ENCODE results near the gene FARP1.

The FARP1 gene

GRCh38 chr13:98423417-98423816, 280.5 kb downstream of the FARP1 start:
- no peak for TF ChIP-seq FOXP2 (optimal IDR thresholded peaks at IDR 0.05; ENCODE audit: borderline replicate concordance, extremely low read depth, extremely low read length, insufficient read depth)
- no peak for TF ChIP-seq POLR2AphosphoS5 (IDR thresholded peaks at IDR 0.05; ENCODE audit: low read depth, low read length)
- TF ChIP-seq TAF1 (IDR thresholded peaks at IDR 0.05; ENCODE audit: borderline replicate concordance, insufficient read depth, low read length) = no peak
- no peak for TF ChIP-seq REST (IDR thresholded peaks at IDR 0.05; ENCODE audit: insufficient read depth in 1 of 2, low read depth in 2 of 2, low read length in 2 of 2)
- TF ChIP-seq SIN3A (IDR thresholded peaks at IDR 0.05; ENCODE audit: borderline replicate concordance, insufficient read depth, low read length) = no peak

- TF ChIP-seq TAF1 (IDR thresholded peaks at IDR 0.05; ENCODE audit: borderline replicate concordance, insufficient read depth, low read length) (no peak), SIN3A (IDR thresholded peaks at IDR 0.05; ENCODE audit: borderline replicate concordance, insufficient read depth, low read length) (no peak), FOXP2 (optimal IDR thresholded peaks at IDR 0.05; ENCODE audit: borderline replicate concordance, extremely low read depth, extremely low read length, insufficient read depth) (no peak), POLR2AphosphoS5 (IDR thresholded peaks at IDR 0.05; ENCODE audit: low read depth, low read length) (no peak), REST (IDR thresholded peaks at IDR 0.05; ENCODE audit: insufficient read depth in 1 of 2, low read depth in 2 of 2, low read length in 2 of 2) (no peak)
Measured at GRCh38 chr13:98427331-98427995, 284.6 kb downstream of the FARP1 start.

- TF ChIP-seq FOXP2 (optimal IDR thresholded peaks at IDR 0.05; ENCODE audit: borderline replicate concordance, extremely low read depth, extremely low read length, insufficient read depth) (no peak), TAF1 (IDR thresholded peaks at IDR 0.05; ENCODE audit: borderline replicate concordance, insufficient read depth, low read length) (no peak), REST (IDR thresholded peaks at IDR 0.05; ENCODE audit: insufficient read depth in 1 of 2, low read depth in 2 of 2, low read length in 2 of 2) (no peak), SIN3A (IDR thresholded peaks at IDR 0.05; ENCODE audit: borderline replicate concordance, insufficient read depth, low read length) (no peak)
Measured at GRCh38 chr13:98428256-98428966, 285.5 kb downstream of the FARP1 start.

GRCh38 chr13:98429081-98429480, 286.2 kb downstream of the FARP1 start:
- TF ChIP-seq REST (IDR thresholded peaks at IDR 0.05; ENCODE audit: insufficient read depth in 1 of 2, low read depth in 2 of 2, low read length in 2 of 2) (no peak), FOXP2 (optimal IDR thresholded peaks at IDR 0.05; ENCODE audit: borderline replicate concordance, extremely low read depth, extremely low read length, insufficient read depth) (no peak), POLR2AphosphoS5 (IDR thresholded peaks at IDR 0.05; ENCODE audit: low read depth, low read length) (no peak), SIN3A (IDR thresholded peaks at IDR 0.05; ENCODE audit: borderline replicate concordance, insufficient read depth, low read length) (no peak), TAF1 (IDR thresholded peaks at IDR 0.05; ENCODE audit: borderline replicate concordance, insufficient read depth, low read length) (no peak)

Data from PFSK-1 (cell line).